H1 (cell line): ENCODE data around the gene BBS9.

Experiments
- CREB1 ChIP-seq: IDR thresholded peaks from 2 replicates; pipeline ENCODE4 v1.6.1; 2012; ENCODE audit warnings: inconsistent platforms
- EZH2 ChIP-seq: fragments of 200-600 bp; sonication (generic); IDR thresholded peaks from 2 replicates; pipeline ENCODE4 v1.7.1; 2012; ENCODE audit warnings: low read depth, mild to moderate bottlenecking, moderate library complexity, low read length, inconsistent platforms; ENCODE audit not compliant: severe bottlenecking
- POLR2AphosphoS5 ChIP-seq: IDR thresholded peaks from 2 replicates; pipeline ENCODE4 v1.6.1; 2011; ENCODE audit warnings: low read depth, low read length
- RFX5 ChIP-seq: IDR thresholded peaks from 2 replicates; pipeline ENCODE4 v1.6.1; 2011; ENCODE audit warnings: low read depth, low read length, improper control_type of control experiment, borderline replicate concordance

DNA sequence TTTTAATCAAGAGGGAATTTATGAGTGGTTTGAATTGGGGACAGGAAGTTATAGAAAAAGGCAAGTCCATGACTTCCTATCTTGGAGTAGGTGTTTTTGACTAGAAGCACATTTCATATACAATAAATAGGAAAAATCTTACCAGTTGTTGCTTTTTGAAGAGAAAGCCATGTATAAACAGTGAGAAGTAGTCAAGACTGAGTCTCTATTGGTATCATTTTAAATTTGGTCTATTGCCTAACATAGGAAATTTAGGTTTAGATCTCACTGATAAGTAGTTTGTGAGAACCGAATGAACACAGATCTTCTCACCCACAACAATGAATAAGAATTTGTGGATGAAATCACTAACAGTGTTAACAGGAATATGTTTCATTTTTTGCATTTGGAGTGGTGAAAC lies 387.2 kb downstream of the BBS9 start:
- TF ChIP-seq EZH2: no peak
- TF ChIP-seq CREB1: no peak
- no peak for TF ChIP-seq RFX5
- no peak for TF ChIP-seq POLR2AphosphoS5
